Breast epithelium (tissue), 4 donors: Measurements from ENCODE around the gene INPP5E. TPM values are rescaled to one million over a fixed set of nuclear protein-coding genes. Genes with fewer than 3 reads are reported as not detected.

ENCODE experiments used
- DNase-seq, 2 donors: peaks; one replicate each; pipeline ENCODE4 v3.0.0-alpha.2; 2019; ENCODE audit warnings: low spot score in 2 of 2
- H3K27ac ChIP-seq, 2 donors: fragments of 200-600 bp; sonication (generic) in 1 of 2; one replicate each; pipeline ENCODE4 v1.5.1; 2016 to 2019; ENCODE audit warnings: mild to moderate bottlenecking in 1 of 2
- H3K27me3 ChIP-seq, 2 donors: fragments of 200-600 bp; sonication (generic) in 1 of 2; one replicate each; pipeline versions ENCODE4 v1.5.1 to v1.6.0; 2017 to 2019; ENCODE audit warnings: control low read depth in 1 of 2, mild to moderate bottlenecking in 1 of 2
- H3K36me3 ChIP-seq: fragments of 200-600 bp; one replicate; pipeline ENCODE4 v1.5.1; 2019
- H3K4me1 ChIP-seq, 2 donors: fragments of 200-600 bp; sonication (generic); one replicate each; pipeline ENCODE4 v1.5.1; 2016 to 2019; ENCODE audit warnings: control low read depth in 1 of 2
- H3K4me3 ChIP-seq, 3 donors: fragments of 200-600 bp; sonication (generic); 1 replicate in 2 of 3; 2 replicates in 1 of 3; pipeline ENCODE4 v1.5.1; 2016 to 2019; ENCODE audit warnings: mild to moderate bottlenecking in 3 of 3, moderate library complexity in 2 of 3
- H3K9me3 ChIP-seq, 2 donors: fragments of 200-600 bp; sonication (generic) in 1 of 2; one replicate each; pipeline ENCODE4 v1.5.1; 2016 to 2019; ENCODE audit warnings: control low read depth in 1 of 2
- POLR2A ChIP-seq: fragments of 450-650 bp; IDR thresholded peaks from one replicate; pipeline ENCODE4 v1.6.1; 2016; ENCODE audit warnings: antibody characterized with exemption, mild to moderate bottlenecking, moderate library complexity
- POLR2AphosphoS5 ChIP-seq, 3 donors: sonication (generic); formaldehyde crosslinking; IDR thresholded peaks; one replicate each; pipeline ENCODE4 v1.6.1; 2017; ENCODE audit warnings: antibody characterized with exemption in 3 of 3
- intact Hi-C: fragments of 100-400 bp; cut with DNase I; formaldehyde crosslinking; loops from one replicate; pipeline ENCODE4 v1.15.1; 2023; ENCODE audit warnings: low total_unique reads
- total RNA-seq, 3 donors: library from RNA; depleted of rRNA; stranded (reverse); fragments of >200 nt; gene quantifications; one replicate each; pipeline ENCODE4 v1.1.0, GENCODE V29; 2016
- TF ChIP-seq, protein P1 (sequence below), 3 donors: fragments of 450-650 bp; IDR thresholded peaks; one replicate each; pipeline ENCODE4 v1.5.1; 2016 to 2017; ENCODE audit warnings: antibody characterized with exemption in 3 of 3, mild to moderate bottlenecking in 3 of 3, moderate library complexity in 3 of 3

The INPP5E gene
- total RNA-seq, 3 donors from 2014 or later: 6.2 to 8.5 (median 8.2) TPM

DNA sequence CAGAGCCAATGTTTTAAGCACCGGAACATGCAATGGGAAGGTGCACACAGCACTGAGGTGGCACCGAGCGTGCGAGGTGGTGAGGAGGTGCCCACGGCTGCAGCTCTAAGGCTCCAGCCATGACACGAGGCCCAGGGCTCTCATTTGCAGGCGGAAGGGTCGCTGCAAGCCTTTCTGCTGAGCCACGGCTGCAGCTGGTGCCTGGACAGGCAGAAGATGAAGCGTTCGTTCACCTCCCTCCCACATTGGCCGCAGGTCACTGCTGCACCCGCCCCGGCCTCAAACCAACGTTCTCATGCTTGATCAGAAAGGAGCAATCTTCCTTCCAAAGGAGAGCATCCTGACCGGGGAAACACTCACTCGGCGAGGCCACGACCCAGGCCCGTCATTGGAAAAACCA is 4.5 kb upstream of the INPP5E start:
- peaks cover 18% of the 10 kb centered on the region for H3K36me3 ChIP-seq
- H3K27ac ChIP-seq: no peak overlapping the region
- no peak for TF ChIP-seq POLR2AphosphoS5 (IDR thresholded peaks at IDR 0.05)
- H3K27me3 ChIP-seq: no peaks in the 10 kb centered on the region
- no peaks in the 10 kb centered on the region for H3K9me3 ChIP-seq
- intact Hi-C loops: no loop called here
- H3K4me1 ChIP-seq: no peaks in the 10 kb centered on the region
- H3K4me3 ChIP-seq: no peak overlapping the region
- DNase-seq: no peak

DNA sequence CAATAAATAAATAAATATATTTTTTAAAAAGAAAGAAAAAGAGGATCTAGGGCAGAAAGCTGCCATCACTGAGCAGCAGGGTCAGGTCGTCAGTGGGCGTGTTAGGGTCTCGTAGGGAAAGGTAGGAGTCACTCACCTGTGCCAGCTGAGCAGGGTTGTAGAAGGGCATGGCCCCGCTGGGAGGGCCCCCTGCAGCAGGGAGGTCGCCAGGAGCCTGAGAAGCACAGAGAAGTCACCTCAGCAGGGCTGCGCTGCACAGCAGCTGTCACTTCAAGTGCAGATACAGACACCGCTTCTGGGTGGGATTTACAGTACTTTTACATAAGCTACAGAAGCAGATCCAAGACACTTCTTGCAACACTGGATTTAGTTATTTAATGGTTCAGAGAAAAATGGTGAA is 4.0 kb upstream of the INPP5E start:
- H3K36me3 ChIP-seq: peaks cover 18% of the 10 kb centered on the region
- intact Hi-C loops: no loop called here

DNA sequence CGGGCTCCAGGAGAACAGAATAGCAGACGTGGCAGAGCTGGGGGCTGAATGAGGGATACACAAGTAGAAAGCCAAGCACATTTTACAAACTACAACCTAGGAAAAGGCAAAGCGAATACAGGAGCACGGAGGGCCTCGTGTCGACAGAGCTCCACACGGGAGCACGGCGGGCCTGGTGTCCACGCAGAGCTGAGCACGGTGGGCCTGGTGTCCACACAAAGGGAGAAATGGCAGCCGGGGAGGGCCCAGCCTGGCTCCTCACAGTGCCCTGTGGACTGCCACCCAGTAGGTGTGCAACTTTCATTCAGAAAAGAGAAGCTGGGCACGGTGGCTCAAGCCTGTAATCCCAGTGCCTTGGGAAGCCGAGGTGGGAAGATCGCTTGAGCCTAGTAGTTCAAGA is 3.4 kb upstream of the INPP5E start:
- Histone ChIP-seq H3K27ac (no peak overlapping the region), H3K27me3 (no peaks in the 10 kb centered on the region), H3K4me3 (no peak overlapping the region), H3K9me3 (no peaks in the 10 kb centered on the region), H3K36me3 (peaks cover 18% of the 10 kb centered on the region), H3K4me1 (peaks cover 0 to 5% of the 10 kb centered on the region in 2 donors)
- DNase-seq: no peak
- intact Hi-C loops: no loop called here
- TF ChIP-seq POLR2A (no peak), POLR2AphosphoS5 (IDR thresholded peaks at IDR 0.05) (no peak)
- TF ChIP-seq, protein P1, sequence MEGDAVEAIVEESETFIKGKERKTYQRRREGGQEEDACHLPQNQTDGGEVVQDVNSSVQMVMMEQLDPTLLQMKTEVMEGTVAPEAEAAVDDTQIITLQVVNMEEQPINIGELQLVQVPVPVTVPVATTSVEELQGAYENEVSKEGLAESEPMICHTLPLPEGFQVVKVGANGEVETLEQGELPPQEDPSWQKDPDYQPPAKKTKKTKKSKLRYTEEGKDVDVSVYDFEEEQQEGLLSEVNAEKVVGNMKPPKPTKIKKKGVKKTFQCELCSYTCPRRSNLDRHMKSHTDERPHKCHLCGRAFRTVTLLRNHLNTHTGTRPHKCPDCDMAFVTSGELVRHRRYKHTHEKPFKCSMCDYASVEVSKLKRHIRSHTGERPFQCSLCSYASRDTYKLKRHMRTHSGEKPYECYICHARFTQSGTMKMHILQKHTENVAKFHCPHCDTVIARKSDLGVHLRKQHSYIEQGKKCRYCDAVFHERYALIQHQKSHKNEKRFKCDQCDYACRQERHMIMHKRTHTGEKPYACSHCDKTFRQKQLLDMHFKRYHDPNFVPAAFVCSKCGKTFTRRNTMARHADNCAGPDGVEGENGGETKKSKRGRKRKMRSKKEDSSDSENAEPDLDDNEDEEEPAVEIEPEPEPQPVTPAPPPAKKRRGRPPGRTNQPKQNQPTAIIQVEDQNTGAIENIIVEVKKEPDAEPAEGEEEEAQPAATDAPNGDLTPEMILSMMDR (IDR thresholded peaks at IDR 0.05): no peak

More for the DNA sequence above, 4.0 kb upstream of the INPP5E start:
- Histone ChIP-seq H3K9me3 (no peaks in the 10 kb centered on the region), H3K27ac (no peak overlapping the region), H3K4me1 (no peaks in the 10 kb centered on the region), H3K4me3 (no peak overlapping the region), H3K27me3 (no peaks in the 10 kb centered on the region)
- TF ChIP-seq POLR2AphosphoS5 (IDR thresholded peaks at IDR 0.05): no peak
- TF ChIP-seq, protein P1 (IDR thresholded peaks at IDR 0.05): no peak
- TF ChIP-seq POLR2A: no peak
- no peak for DNase-seq

DNA sequence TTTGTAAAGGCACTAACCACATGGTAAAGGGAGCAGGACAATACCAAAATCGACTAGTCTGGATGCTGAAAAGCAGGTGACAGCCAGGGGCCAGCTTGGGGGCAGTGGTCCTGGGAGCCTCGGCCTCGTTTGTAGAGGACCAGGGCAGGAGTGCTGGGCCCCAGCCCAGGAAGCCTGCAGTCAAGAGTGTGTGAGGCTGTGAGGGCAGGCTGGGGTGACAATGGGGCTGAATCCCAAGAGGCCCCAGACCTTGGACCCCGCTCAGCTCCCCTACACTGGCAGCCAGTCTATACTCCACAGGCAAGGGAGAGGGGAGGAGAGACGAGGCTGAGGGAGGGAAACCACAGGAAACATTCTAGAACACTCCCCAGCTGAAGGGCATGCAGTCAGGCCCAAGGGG is 2.6 kb upstream of the INPP5E start:
- Histone ChIP-seq H3K4me3 (no peak overlapping the region), H3K36me3 (peaks cover 15% of the 10 kb centered on the region), H3K9me3 (no peaks in the 10 kb centered on the region), H3K27me3 (no peaks in the 10 kb centered on the region), H3K27ac (no peak overlapping the region), H3K4me1 (peaks cover 0 to 13% of the 10 kb centered on the region in 2 donors)
- TF ChIP-seq POLR2A: no peak
- TF ChIP-seq, protein P1 (IDR thresholded peaks at IDR 0.05): no peak
- TF ChIP-seq POLR2AphosphoS5 (IDR thresholded peaks at IDR 0.05): no peak
- intact Hi-C loops: no loop called here
- DNase-seq: no peak

DNA sequence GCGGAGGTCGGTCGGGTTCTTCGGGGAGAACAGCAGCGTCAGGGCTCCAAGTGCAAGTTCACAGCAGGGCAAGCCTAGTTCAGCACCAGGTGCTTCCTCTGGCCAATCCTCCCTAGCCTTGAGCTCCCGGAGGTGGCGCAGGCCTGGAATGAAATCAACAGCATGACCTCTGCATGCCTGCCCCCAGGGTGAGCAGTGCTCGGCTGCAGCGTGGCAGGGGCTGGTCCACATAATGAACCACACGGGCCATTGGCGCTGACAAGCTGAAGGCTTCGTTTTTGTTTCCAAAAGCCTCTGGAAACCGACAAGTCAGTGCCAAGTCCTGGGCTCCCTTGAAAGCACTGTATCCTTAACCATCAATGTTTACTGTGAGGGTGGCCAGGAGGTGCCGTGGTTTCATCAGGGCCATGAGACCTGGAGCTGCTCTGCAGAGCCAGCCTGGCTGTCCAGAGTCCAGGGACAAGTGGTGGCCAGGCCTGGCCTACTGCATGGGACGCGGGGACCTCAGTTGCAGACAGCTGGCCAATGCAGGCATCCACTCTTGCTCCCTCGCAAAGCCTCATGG is 2.1 kb upstream of the INPP5E start:
- H3K36me3 ChIP-seq: peaks cover 10% of the 10 kb centered on the region
- no peak for TF ChIP-seq POLR2AphosphoS5 (IDR thresholded peaks at IDR 0.05)
- TF ChIP-seq, protein P1 (IDR thresholded peaks at IDR 0.05): no peak
- no peak for TF ChIP-seq POLR2A
- DNase-seq: no peak
- H3K9me3 ChIP-seq: no peaks in the 10 kb centered on the region
- peaks cover 0 to 18% of the 10 kb centered on the region in 2 donors for H3K4me1 ChIP-seq
- H3K4me3 ChIP-seq: no peak overlapping the region
- intact Hi-C loops: no loop called here
- H3K27me3 ChIP-seq: no peaks in the 10 kb centered on the region
- no peak overlapping the region for H3K27ac ChIP-seq
